H1 (cell line): ENCODE measurements around the gene RFLNA.

Experiments
- CEBPB ChIP-seq: IDR thresholded peaks from 2 replicates; pipeline ENCODE4 v1.6.1; 2012; ENCODE audit warnings: low read depth, low read length
- EP300 ChIP-seq, 2 experiments: IDR thresholded peaks; 1 replicate in 1 of 2; 2 replicates in 1 of 2; pipeline ENCODE4 v1.6.1; 2011 to 2012; ENCODE audit warnings: low read depth in 2 of 2, low read length in 2 of 2, mild to moderate bottlenecking in 2 of 2, borderline replicate concordance in 1 of 2, inconsistent platforms in 1 of 2, moderate library complexity in 1 of 2
- GABPA ChIP-seq: IDR thresholded peaks from 2 replicates; pipeline ENCODE4 v1.6.1; 2011; ENCODE audit warnings: mild to moderate bottlenecking, low read length, moderate library complexity, borderline replicate concordance; ENCODE audit not compliant: insufficient read depth
- HDAC2 ChIP-seq, 2 experiments: fragments of 300-600 bp in 1 of 2; sonication (generic) in 1 of 2; IDR thresholded peaks; 2 replicates each; pipeline ENCODE4 v1.6.1; 2011 to 2012; ENCODE audit warnings: low read depth in 2 of 2, low read length in 2 of 2, mild to moderate bottlenecking in 2 of 2, moderate library complexity in 2 of 2, borderline replicate concordance in 1 of 2, inconsistent platforms in 1 of 2
- MAX ChIP-seq: IDR thresholded peaks from 2 replicates; pipeline ENCODE4 v1.6.1; 2012; ENCODE audit warnings: inconsistent platforms
- POLR2A ChIP-seq, 2 experiments: IDR thresholded peaks; 1 replicate in 1 of 2; 2 replicates in 1 of 2; pipeline ENCODE4 v1.6.1; 2011; ENCODE audit warnings: low read depth in 2 of 2, low read length in 2 of 2, mild to moderate bottlenecking in 2 of 2; ENCODE audit errors: control extremely low read depth in 1 of 2
- SAP30 ChIP-seq: fragments of 300-600 bp; sonication (generic); IDR thresholded peaks from 2 replicates; pipeline ENCODE4 v1.7.1; 2012; ENCODE audit warnings: low read length, moderate library complexity, mild to moderate bottlenecking, inconsistent platforms; ENCODE audit not compliant: insufficient read depth, insufficient replicate concordance
- SP1 ChIP-seq: IDR thresholded peaks from 2 replicates; pipeline ENCODE4 v1.6.1; 2011; ENCODE audit warnings: low read depth, low read length
- USF2 ChIP-seq: IDR thresholded peaks from 2 replicates; pipeline ENCODE4 v1.6.1; 2011; ENCODE audit warnings: low read length, improper control_type of control experiment
- TF ChIP-seq, protein P1 (sequence below), 3 experiments: IDR thresholded peaks; 1 replicate in 2 of 3; 2 replicates in 1 of 3; pipeline versions ENCODE4 v1.5.1 to v1.6.1; 2011; ENCODE audit warnings: low read length in 3 of 3, mild to moderate bottlenecking in 3 of 3, inconsistent platforms in 2 of 3, low read depth in 1 of 3, moderate library complexity in 1 of 3; ENCODE audit not compliant: insufficient read depth in 1 of 3; ENCODE audit errors: control extremely low read depth in 1 of 3

DNA sequence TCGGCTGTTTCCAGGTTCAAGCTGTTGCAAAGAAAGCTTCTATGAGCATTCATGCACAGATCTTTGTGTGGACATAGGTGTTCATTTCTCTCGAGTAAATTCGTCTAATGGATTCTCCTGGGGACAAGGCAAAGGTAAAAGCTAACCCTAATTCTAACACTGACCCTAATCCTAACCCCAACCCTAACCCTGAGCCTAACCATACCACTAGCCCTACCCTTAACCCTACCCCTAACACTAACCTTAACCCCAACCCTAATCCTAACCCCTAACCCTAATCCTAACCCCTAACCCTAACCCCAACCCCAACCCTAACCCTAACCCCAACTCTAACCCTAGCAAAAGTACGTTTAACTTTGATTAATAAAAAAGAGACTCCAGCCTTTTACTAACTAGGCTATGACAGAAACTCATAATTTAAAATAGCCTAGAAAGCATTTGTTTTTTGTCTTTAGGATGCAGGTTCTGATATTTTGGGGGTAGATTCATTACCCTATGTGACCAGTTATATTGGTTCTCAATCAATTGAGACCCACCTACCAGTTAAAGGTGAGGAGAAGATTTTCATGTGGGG, 27.6 kb upstream of the RFLNA start:
- no peak for TF ChIP-seq USF2
- no peak for TF ChIP-seq GABPA
- no peak for TF ChIP-seq SP1
- TF ChIP-seq EP300 (IDR thresholded peaks at IDR 0.05; ENCODE audit: borderline replicate concordance in 1 of 2, low read depth in 2 of 2, low read length in 2 of 2), result no peak
- TF ChIP-seq, protein P1, sequence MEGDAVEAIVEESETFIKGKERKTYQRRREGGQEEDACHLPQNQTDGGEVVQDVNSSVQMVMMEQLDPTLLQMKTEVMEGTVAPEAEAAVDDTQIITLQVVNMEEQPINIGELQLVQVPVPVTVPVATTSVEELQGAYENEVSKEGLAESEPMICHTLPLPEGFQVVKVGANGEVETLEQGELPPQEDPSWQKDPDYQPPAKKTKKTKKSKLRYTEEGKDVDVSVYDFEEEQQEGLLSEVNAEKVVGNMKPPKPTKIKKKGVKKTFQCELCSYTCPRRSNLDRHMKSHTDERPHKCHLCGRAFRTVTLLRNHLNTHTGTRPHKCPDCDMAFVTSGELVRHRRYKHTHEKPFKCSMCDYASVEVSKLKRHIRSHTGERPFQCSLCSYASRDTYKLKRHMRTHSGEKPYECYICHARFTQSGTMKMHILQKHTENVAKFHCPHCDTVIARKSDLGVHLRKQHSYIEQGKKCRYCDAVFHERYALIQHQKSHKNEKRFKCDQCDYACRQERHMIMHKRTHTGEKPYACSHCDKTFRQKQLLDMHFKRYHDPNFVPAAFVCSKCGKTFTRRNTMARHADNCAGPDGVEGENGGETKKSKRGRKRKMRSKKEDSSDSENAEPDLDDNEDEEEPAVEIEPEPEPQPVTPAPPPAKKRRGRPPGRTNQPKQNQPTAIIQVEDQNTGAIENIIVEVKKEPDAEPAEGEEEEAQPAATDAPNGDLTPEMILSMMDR (IDR thresholded peaks at IDR 0.05; ENCODE audit: control extremely low read depth in 1 of 3, insufficient read depth in 1 of 3, low read depth in 1 of 3, low read length in 3 of 3), result no peak
- TF ChIP-seq SAP30, result no peak
- TF ChIP-seq HDAC2 (IDR thresholded peaks at IDR 0.05; ENCODE audit: borderline replicate concordance in 1 of 2, low read depth in 2 of 2, low read length in 2 of 2), result no peak
- TF ChIP-seq POLR2A (IDR thresholded peaks at IDR 0.05; ENCODE audit: control extremely low read depth in 1 of 2, low read depth in 2 of 2, low read length in 2 of 2), result no peak
- TF ChIP-seq MAX, result no peak
- no peak for TF ChIP-seq CEBPB
